Measurements from ENCODE around the gene TPST2.
"Not testable (repeated sequence)": the region's sequence is repeated elsewhere in the genome, so short reads cannot be mapped to it uniquely, and the experiment has no call there.

TPST2 gene

GRCh38 chr22:26528518-26528917, 61.4 kb downstream of the TPST2 start:
- DNase-seq = not testable (repeated sequence)

GRCh38 chr22:26527574-26528465, 62.1 kb downstream of the TPST2 start:
- DNase-seq = no peak

- no peak for DNase-seq
These were observed 62.8 kb downstream of the TPST2 start for GRCh38 chr22:26527167-26527566.

GRCh38 chr22:26525946-26526564, 63.9 kb downstream of the TPST2 start:
- DNase-seq = no peak

- no peak for DNase-seq
These were observed 65.1 kb downstream of the TPST2 start for GRCh38 chr22:26524870-26525269.

GRCh38 chr22:26522592-26522991, 67.3 kb downstream of the TPST2 start:
- no peak for DNase-seq

- no peak for DNase-seq
These were observed 67.9 kb downstream of the TPST2 start for GRCh38 chr22:26522012-26522411.

GRCh38 chr22:26517429-26517828, 72.5 kb downstream of the TPST2 start:
- no peak for DNase-seq

GRCh38 chr22:26516503-26516902, 73.4 kb downstream of the TPST2 start:
- no peak for DNase-seq

- DNase-seq = no peak
These were observed 74.0 kb downstream of the TPST2 start for GRCh38 chr22:26515931-26516330.

- no peak for DNase-seq
These were observed 75.3 kb downstream of the TPST2 start for GRCh38 chr22:26514419-26515161.

GRCh38 chr22:26513838-26514237, 76.1 kb downstream of the TPST2 start:
- no peak for DNase-seq

GRCh38 chr22:26512149-26512793, 77.7 kb downstream of the TPST2 start, which contains the start of gene TFIP11:
TFIP11 (minus strand) TSS chr22:26512473; CDS start chr22:26510272, 2,201 bp downstream.
- DNase-seq = peak; percentile 71

- no peak for DNase-seq
These were observed 81.8 kb downstream of the TPST2 start for GRCh38 chr22:26508148-26508547.

- DNase-seq = no peak
These were observed 86.2 kb downstream of the TPST2 start for GRCh38 chr22:26503758-26504157.

GRCh38 chr22:26502688-26503561, 87.0 kb downstream of the TPST2 start:
- no peak for DNase-seq

- DNase-seq = no peak
These were observed 87.9 kb downstream of the TPST2 start for GRCh38 chr22:26501996-26502395.

- DNase-seq = no peak
These were observed 90.7 kb downstream of the TPST2 start for GRCh38 chr22:26499188-26499703.

GRCh38 chr22:26496456-26496855, 93.5 kb downstream of the TPST2 start:
- DNase-seq = no peak

- DNase-seq = no peak
These were observed 95.4 kb downstream of the TPST2 start for GRCh38 chr22:26494506-26494905.

GRCh38 chr22:26492220-26492619, 97.7 kb downstream of the TPST2 start:
- DNase-seq = no peak

Data from T1000 (cell line).